ENCODE results near the gene UBD. TPM values are rescaled to one million over a fixed set of nuclear protein-coding genes. Genes with fewer than 3 reads are reported as not detected.

The UBD gene
- total and polyA plus RNA-seq, 2 experiments from 2014 or later, result 154 to 158 TPM

- no peak for DNase-seq (ENCODE audit: low spot score)
- H3K9me2 ChIP-seq (replicated peaks; ENCODE audit: insufficient read depth), result no peaks in the 10 kb centered on the region
- H3K36me3 ChIP-seq (replicated peaks; ENCODE audit: insufficient read depth, low read depth), result no peaks in the 10 kb centered on the region
- no peak overlapping the region for H2AFZ ChIP-seq
- no peak overlapping the region for H3K27ac ChIP-seq
- H3K27me3 ChIP-seq, result no peaks in the 10 kb centered on the region
- no peak overlapping the region for H3K4me3 ChIP-seq
- H3K4me2 ChIP-seq, result no peak overlapping the region
- no peaks in the 10 kb centered on the region for H4K20me1 ChIP-seq (ENCODE audit: insufficient read depth, poor library complexity, severe bottlenecking)
- H3K79me2 ChIP-seq, result no peaks in the 10 kb centered on the region
- WGBS (ENCODE audit: low lambda C conversion rate, missing lambda C conversion rate), result 90% methylated on average over 8 of the region's 11 CpGs
- TF ChIP-seq CTCF (IDR thresholded peaks at IDR 0.05; ENCODE audit: poor library complexity) (no peak), EZH2phosphoT487 (IDR thresholded peaks at IDR 0.05; ENCODE audit: low read depth, severe bottlenecking, unreplicated experiment) (no peak), EZH2 (IDR thresholded peaks at IDR 0.05; ENCODE audit: borderline replicate concordance) (no peak)
- H3K4me1 ChIP-seq (ENCODE audit: insufficient read depth), result no peaks in the 10 kb centered on the region
- H3K9me3 ChIP-seq (ENCODE audit: low read depth), result no peaks in the 10 kb centered on the region
Measured at GRCh38 chr6:29506446-29507067, 53.0 kb downstream of the UBD start.

GRCh38 chr6:29505808-29506207 lies 53.7 kb downstream of the UBD start:
- no peak for TF ChIP-seq EZH2 (IDR thresholded peaks at IDR 0.05; ENCODE audit: borderline replicate concordance)
- TF ChIP-seq EZH2phosphoT487 (IDR thresholded peaks at IDR 0.05; ENCODE audit: low read depth, severe bottlenecking, unreplicated experiment), result no peak
- TF ChIP-seq CTCF (IDR thresholded peaks at IDR 0.05; ENCODE audit: poor library complexity), result no peak
- WGBS (ENCODE audit: low lambda C conversion rate, missing lambda C conversion rate), result 100% methylated on average over 3 of the region's 3 CpGs
- Histone ChIP-seq H3K9me3 (ENCODE audit: low read depth) (no peaks in the 10 kb centered on the region), H3K36me3 (replicated peaks; ENCODE audit: insufficient read depth, low read depth) (no peaks in the 10 kb centered on the region), H2AFZ (no peak overlapping the region), H4K20me1 (ENCODE audit: insufficient read depth, poor library complexity, severe bottlenecking) (no peaks in the 10 kb centered on the region), H3K9me2 (replicated peaks; ENCODE audit: insufficient read depth) (no peaks in the 10 kb centered on the region), H3K27me3 (no peaks in the 10 kb centered on the region), H3K4me3 (no peak overlapping the region), H3K27ac (no peak overlapping the region), H3K4me1 (ENCODE audit: insufficient read depth) (no peaks in the 10 kb centered on the region), H3K4me2 (no peak overlapping the region), H3K79me2 (no peaks in the 10 kb centered on the region)
- DNase-seq (ENCODE audit: low spot score), result no peak

Small RNA genes within 50 kb of the gene (small RNA-seq; reads per million reads assigned to genes)
- gene SNORD32B, result 0.31 reads per million, percentile 8 among the genes with 10 or more reads in this experiment
- gene TMEM183AP1, result not detected

Other genes with a start within 250 kb of the UBD start
- gene OR5V1, start 190.9 kb downstream of the UBD start, total RNA-seq, result not detected in 2 replicates
- not detected in 2 replicates for gene OR5V1, start 190.9 kb downstream of the UBD start, polyA plus RNA-seq
- gene OR12D3, start 184.4 kb downstream of the UBD start, total RNA-seq, result not detected in 2 replicates
- not detected in 2 replicates for gene OR12D3, start 184.4 kb downstream of the UBD start, polyA plus RNA-seq
- gene OR12D2, start 164.1 kb downstream of the UBD start, total RNA-seq, result not detected in 2 replicates
- gene OR12D2, start 164.1 kb downstream of the UBD start, polyA plus RNA-seq, result not detected in 2 replicates
- not detected in 2 replicates for gene OR12D1, start 144.8 kb downstream of the UBD start, total RNA-seq
- gene OR12D1, start 144.8 kb downstream of the UBD start, polyA plus RNA-seq, result not detected in 2 replicates
- gene OR10C1, start 120.4 kb downstream of the UBD start, total RNA-seq, result not detected in 2 replicates
- gene OR10C1, start 120.4 kb downstream of the UBD start, polyA plus RNA-seq, result not detected in 2 replicates
- gene OR11A1, start 102.7 kb downstream of the UBD start, total RNA-seq, result not detected in 2 replicates
- gene OR11A1, start 102.7 kb downstream of the UBD start, polyA plus RNA-seq, result not detected in 2 replicates
- gene OR2H1, start 102.6 kb downstream of the UBD start, total RNA-seq, result not detected in 2 replicates
- gene OR2H1, start 102.6 kb downstream of the UBD start, polyA plus RNA-seq, result not detected in 2 replicates
- not detected in 2 replicates for gene MAS1L, start 71.8 kb downstream of the UBD start, total RNA-seq
- not detected in 2 replicates for gene MAS1L, start 71.8 kb downstream of the UBD start, polyA plus RNA-seq
- gene OR2H2, start 25.4 kb upstream of the UBD start, total RNA-seq, result not detected in 2 replicates
- gene OR2H2, start 25.4 kb upstream of the UBD start, polyA plus RNA-seq, result not detected in 2 replicates
- gene GABBR1, start 73.5 kb upstream of the UBD start, total RNA-seq, result 7.0 and 11.3 TPM in 2 replicates
- 9.9 and 21.3 TPM in 2 replicates for gene GABBR1, start 73.5 kb upstream of the UBD start, polyA plus RNA-seq
- not detected in 2 replicates for gene MOG, start 97.4 kb upstream of the UBD start, total RNA-seq
- gene MOG, start 97.4 kb upstream of the UBD start, polyA plus RNA-seq, result not detected in 2 replicates
- gene ZFP57, start 121.4 kb upstream of the UBD start, total RNA-seq, result not detected in 2 replicates
- gene ZFP57, start 121.4 kb upstream of the UBD start, polyA plus RNA-seq, result not detected in 2 replicates
- gene HLA-F, start 163.7 kb upstream of the UBD start, total RNA-seq, result 7.8 and 8.8 TPM in 2 replicates
- 7.6 and 10.9 TPM in 2 replicates for gene HLA-F, start 163.7 kb upstream of the UBD start, polyA plus RNA-seq

All from hepatocyte (in vitro differentiated cells).